Kidney (tissue), 14 donors: ENCODE measurements around the gene SMARCA2. TPM values are rescaled to one million over a fixed set of nuclear protein-coding genes. Genes with fewer than 3 reads are reported as not detected.
A peak's percentile ranks its signal among the peaks of the same experiment; 100 is the strongest.

Experiments
- DNase-seq, 5 donors: peaks; one replicate each; pipeline ENCODE4 v3.0.0-alpha.2; 2013 to 2020
- FAIRE-seq: peaks from 2 replicates; lab custom pipeline; 2012; peaks lifted over from hg19 to GRCh38; lab: Jason Lieb, UNC
- H3K27ac ChIP-seq, 2 donors: one replicate each; pipeline ENCODE4 v1.7.0; 2013; ENCODE audit warnings: low read depth in 2 of 2, low read length in 2 of 2, inconsistent platforms in 1 of 2
- H3K27me3 ChIP-seq: one replicate; pipeline ENCODE4 v1.7.1; 2013; ENCODE audit warnings: low read length, inconsistent platforms; ENCODE audit not compliant: control insufficient read depth, insufficient read depth
- H3K36me3 ChIP-seq, 3 donors: one replicate each; pipeline versions ENCODE4 v1.7.0 to v1.7.1; 2013; ENCODE audit warnings: low read length in 3 of 3, control low read depth in 1 of 3, inconsistent platforms in 1 of 3; ENCODE audit not compliant: insufficient read depth in 3 of 3, control insufficient read depth in 2 of 3
- H3K4me1 ChIP-seq, 3 donors: one replicate each; pipeline versions ENCODE4 v1.7.0 to v1.7.1; 2013; ENCODE audit warnings: low read length in 3 of 3, inconsistent platforms in 1 of 3, low read depth in 1 of 3; ENCODE audit not compliant: control insufficient read depth in 2 of 3, insufficient read depth in 2 of 3
- H3K4me3 ChIP-seq, 3 donors: one replicate each; pipeline versions ENCODE4 v1.7.0 to v1.8.1; 2013; ENCODE audit warnings: low read length in 3 of 3, control low read depth in 1 of 3, inconsistent platforms in 1 of 3
- H3K9ac ChIP-seq, 3 donors: one replicate each; pipeline versions ENCODE4 v1.7.0 to v1.7.1; 2013; ENCODE audit warnings: low read length in 3 of 3, control low read depth in 1 of 3, inconsistent platforms in 1 of 3
- H3K9me3 ChIP-seq, 3 donors: one replicate each; pipeline versions ENCODE4 v1.7.0 to v1.7.1; 2013; ENCODE audit warnings: low read length in 3 of 3, control low read depth in 1 of 3, inconsistent platforms in 1 of 3; ENCODE audit not compliant: control insufficient read depth in 2 of 3, insufficient read depth in 1 of 3
- intact Hi-C: fragments of 100-400 bp; cut with DNase I; formaldehyde crosslinking; loops from one replicate; pipeline ENCODE4 v1.11.1; 2022
- polyA plus RNA-seq: library from polyadenylated mRNA; stranded (reverse); fragments of 350-450 nt; fragmentation: Illumina TruSeq; extraction: RNeasy Lipid Tissue Mini Kit (QIAGEN cat#74804); gene quantifications from one replicate; pipeline ENCODE4 v1.2.3, GENCODE V29; 2014; ENCODE audit warnings: low read depth, low replicate concordance; ENCODE audit not compliant: insufficient read depth
- total RNA-seq: library from RNA; stranded (reverse); fragmentation: NEBNext Ultra II Directional; extraction: Animal tissue kit (Norgen Biotek cat#: 25700); gene quantifications from one replicate; pipeline ENCODE4 v1.2.1, GENCODE V29; 2021
- TF ChIP-seq, protein P1 (sequence below): IDR thresholded peaks from 3 replicates; pipeline ENCODE4 v1.5.1; 2012; ENCODE audit warnings: mild to moderate bottlenecking, moderate library complexity, borderline replicate concordance; ENCODE audit not compliant: insufficient read depth; ENCODE audit errors: extremely low read depth
- donor health status: control.
- donor health status: control.
- donor health status: control.
- donor health status: control.
- donor health status: control.
- donor health status: DM: yes; HTN: yes; CAD: no.
- donor health status: Normal renal cell carcinoma (clear cell type).

The SMARCA2 gene
- total and polyA plus RNA-seq, 2 donors from 2014 or later: 54.3 to 189 TPM

DNA sequence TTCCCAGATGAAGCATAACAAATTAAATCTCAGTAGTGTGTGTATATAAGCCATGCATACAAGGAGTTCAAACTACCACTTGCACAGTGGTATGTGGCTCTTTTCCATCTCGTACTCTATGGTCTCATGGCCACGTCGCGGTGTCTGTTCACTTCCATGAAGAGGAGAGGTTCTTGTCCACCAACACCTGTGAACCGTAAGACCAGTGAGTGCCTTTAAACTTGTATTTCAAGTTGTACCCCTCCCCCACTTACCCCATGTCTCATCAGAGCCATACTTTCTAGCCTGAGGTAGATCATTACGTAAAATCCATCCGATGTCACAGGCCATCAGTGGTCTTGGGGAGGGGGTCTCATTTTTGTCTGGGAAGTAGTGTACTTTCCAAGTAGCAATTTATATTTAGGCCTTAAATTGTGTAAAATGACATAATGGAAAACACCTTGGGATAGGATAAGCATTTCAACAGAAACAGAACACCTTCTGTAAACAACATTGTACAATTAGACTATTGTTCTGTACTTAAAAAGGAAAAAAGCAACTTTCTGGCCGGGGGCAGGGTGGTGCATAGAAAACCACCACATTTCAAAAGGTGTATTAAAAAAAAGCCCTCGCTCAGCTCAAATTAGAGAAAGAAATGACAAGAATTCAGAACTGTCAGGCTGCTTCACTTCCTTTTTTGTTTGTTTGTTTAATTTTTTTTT, 163.0 kb downstream of the SMARCA2 start:
- H3K4me1 ChIP-seq: no peaks in the 10 kb centered on the region
- H3K36me3 ChIP-seq: peaks cover 0 to 3% (median 2%) of the 10 kb centered on the region in 3 donors
- no peak for FAIRE-seq
- intact Hi-C loops: no loop called here
- no peaks in the 10 kb centered on the region for H3K9me3 ChIP-seq
- H3K27ac ChIP-seq: no peak overlapping the region
- no peak overlapping the region for H3K4me3 ChIP-seq
- TF ChIP-seq, protein P1, sequence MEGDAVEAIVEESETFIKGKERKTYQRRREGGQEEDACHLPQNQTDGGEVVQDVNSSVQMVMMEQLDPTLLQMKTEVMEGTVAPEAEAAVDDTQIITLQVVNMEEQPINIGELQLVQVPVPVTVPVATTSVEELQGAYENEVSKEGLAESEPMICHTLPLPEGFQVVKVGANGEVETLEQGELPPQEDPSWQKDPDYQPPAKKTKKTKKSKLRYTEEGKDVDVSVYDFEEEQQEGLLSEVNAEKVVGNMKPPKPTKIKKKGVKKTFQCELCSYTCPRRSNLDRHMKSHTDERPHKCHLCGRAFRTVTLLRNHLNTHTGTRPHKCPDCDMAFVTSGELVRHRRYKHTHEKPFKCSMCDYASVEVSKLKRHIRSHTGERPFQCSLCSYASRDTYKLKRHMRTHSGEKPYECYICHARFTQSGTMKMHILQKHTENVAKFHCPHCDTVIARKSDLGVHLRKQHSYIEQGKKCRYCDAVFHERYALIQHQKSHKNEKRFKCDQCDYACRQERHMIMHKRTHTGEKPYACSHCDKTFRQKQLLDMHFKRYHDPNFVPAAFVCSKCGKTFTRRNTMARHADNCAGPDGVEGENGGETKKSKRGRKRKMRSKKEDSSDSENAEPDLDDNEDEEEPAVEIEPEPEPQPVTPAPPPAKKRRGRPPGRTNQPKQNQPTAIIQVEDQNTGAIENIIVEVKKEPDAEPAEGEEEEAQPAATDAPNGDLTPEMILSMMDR: no peak
- no peak overlapping the region for H3K9ac ChIP-seq
- no peaks in the 10 kb centered on the region for H3K27me3 ChIP-seq
- no peak for DNase-seq

DNA sequence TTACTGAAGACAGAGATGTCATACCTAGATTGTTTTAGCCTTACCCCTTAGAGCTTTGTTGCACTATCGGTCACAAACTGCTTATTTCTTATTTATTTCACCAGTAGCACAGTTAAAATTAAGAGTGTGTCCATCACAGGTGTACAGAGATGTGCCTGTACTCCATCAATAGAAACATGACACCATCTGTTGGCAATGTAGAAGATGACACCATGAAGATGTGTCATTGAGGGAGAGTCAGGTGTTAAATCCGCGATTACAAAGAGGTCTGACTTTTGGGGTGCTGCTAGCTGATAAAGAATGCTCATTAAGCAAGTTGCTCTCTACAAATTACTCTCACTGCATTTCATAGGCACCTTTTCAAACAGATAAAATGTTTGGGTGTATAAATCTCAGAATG, 164.4 kb downstream of the SMARCA2 start:
- peaks cover 0 to 12% (median 11%) of the 10 kb centered on the region in 3 donors for H3K36me3 ChIP-seq
- H3K27me3 ChIP-seq: no peaks in the 10 kb centered on the region
- TF ChIP-seq, protein P1: no peak
- H3K27ac ChIP-seq: no peak overlapping the region
- no peak overlapping the region for H3K4me3 ChIP-seq
- H3K9ac ChIP-seq: no peak overlapping the region
- no peaks in the 10 kb centered on the region for H3K4me1 ChIP-seq
- no peak for FAIRE-seq
- intact Hi-C loops: no loop called here
- no peaks in the 10 kb centered on the region for H3K9me3 ChIP-seq
- no peak for DNase-seq

DNA sequence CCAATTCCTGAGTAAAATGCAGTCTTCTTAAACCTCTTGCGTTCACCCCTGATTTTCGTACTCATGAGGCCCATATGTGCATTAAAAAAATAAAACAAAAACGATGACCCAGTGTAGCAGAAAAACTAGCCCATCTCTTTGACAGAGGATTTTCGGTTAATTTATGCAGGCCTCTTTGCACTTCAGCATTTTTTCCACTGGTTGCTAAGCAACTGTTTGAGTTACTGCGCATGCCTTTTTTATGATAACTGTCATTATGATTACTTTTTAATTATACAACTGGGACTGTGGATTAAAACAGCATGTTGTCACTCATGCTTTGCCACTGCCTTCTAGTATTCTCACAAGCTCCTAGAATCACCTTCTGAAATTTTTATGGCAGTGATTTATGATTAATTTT, 165.0 kb downstream of the SMARCA2 start:
- TF ChIP-seq, protein P1: no peak
- DNase-seq: peak in 2 of 5 donors; percentile 33 to 69
- Histone ChIP-seq H3K36me3 (peaks cover 0 to 12% (median 11%) of the 10 kb centered on the region in 3 donors), H3K27me3 (no peaks in the 10 kb centered on the region), H3K4me3 (no peak overlapping the region), H3K9ac (no peak overlapping the region), H3K4me1 (no peaks in the 10 kb centered on the region), H3K9me3 (no peaks in the 10 kb centered on the region), H3K27ac (no peak overlapping the region)
- intact Hi-C loops: no loop called here
- FAIRE-seq: no peak
